NCI-H2081 treated with DMSO at 0.1 percent for 48 hours (cell line): ENCODE measurements around the gene ABHD2.
A peak's percentile ranks its signal among the peaks of the same experiment; 100 is the strongest.
"Not testable (repeated sequence)": the region's sequence is repeated elsewhere in the genome, so short reads cannot be mapped to it uniquely, and the experiment has no call there.

Experiments used
- DNase-seq: peaks from one replicate; lab custom pipeline; 2025; lab: John Stamatoyannopoulos, UW

Gene ABHD2

DNA sequence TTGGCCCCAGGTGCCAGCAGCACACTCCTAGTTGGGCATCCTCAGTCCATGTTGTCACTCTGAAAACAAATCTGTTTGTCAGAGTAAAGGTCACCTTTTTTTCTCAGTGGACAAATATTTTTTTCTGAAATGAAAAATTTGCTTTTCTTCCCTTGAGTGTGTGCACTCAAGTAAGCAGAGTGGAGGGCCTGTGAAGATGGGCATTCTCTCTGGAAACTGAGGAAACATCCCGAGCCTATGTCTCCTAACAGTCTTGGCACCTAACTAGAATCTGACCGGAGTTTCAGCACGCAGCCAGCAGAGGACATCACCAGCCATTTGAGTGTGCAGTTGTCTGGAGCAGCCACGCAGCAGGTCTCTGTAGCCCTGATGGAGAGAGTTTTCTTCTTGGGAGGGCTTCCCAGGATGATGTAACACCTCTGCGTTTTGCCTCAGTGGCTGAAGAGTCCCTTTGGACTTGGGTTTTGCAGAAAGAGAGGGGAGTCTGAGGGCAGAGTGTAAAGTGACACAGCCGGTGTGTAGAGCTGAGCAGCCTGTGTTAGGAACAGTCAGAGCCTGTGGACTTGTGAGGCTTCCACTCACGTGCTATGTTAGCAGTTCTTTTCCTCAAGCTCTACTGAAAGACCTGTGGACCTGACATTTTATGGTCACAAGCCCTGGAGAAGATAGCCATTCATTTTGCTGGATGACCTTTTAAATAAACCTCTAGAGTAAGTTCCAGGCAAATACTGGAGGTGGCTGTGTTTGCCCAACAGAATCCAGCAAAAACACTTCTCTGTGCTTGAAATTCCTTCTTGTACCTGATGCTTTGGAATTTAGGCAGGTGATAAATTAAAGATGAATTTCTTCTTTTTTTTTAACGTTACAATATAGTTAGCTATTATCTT, 51.6 kb downstream of the ABHD2 start:
- no peak for DNase-seq

DNA sequence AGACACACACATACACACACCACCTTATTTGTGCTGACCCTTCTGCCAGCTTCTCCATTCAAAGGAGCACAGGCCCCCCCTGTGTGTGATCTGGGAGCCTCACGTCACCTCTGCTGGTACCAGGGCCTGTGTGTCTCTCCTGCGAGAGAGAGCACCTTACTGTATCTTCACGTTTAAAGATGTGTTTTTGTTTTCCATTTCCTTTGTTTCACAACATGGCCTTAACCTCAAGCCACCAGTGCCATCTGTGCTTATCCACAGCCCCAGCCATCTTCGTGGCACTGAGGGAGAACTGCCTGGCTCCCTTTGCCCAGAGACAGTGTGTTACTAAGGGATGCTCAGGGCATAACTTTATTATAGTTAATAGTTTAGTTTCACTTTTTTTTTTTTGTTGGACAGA, 52.3 kb downstream of the ABHD2 start:
- no peak for DNase-seq

DNA sequence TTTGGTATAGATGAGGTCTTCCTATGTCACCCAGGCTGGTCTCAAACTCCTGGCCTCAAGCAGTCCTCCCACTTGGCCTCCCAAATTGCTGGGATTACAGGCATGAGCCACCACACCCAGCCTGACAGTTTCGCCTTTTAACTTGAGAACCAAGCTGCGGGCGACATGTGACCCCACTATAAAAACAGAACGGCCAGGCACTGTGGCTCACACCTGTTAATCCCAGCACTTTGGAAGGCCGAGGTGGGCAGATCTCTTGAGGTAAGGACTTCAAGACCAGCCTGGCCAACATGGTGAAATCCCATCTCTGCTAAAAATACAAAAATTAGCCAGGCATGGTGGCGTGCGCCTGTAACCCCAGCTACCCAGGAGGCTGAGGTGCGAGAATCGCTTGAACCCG, 52.9 kb downstream of the ABHD2 start:
- not testable (repeated sequence) for DNase-seq

DNA sequence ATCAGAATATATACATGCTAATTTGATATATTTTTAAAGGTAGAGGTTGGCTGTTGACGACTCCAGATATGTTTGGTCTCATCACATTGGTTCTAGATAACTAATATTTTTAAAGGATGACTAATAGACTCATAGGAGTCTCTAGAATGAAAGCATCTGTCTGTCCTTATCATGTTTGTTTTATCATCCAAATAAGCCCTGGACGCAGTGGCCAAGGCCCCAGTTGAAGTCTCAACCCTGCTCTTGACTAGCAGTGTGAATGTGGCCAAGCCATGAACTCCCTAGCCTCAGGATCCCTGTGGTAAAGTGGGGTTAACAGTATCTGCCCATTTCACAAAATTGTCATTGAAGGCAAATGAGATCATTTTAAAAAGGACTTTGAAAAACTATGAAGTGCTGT, 53.6 kb downstream of the ABHD2 start:
- no peak for DNase-seq

DNA sequence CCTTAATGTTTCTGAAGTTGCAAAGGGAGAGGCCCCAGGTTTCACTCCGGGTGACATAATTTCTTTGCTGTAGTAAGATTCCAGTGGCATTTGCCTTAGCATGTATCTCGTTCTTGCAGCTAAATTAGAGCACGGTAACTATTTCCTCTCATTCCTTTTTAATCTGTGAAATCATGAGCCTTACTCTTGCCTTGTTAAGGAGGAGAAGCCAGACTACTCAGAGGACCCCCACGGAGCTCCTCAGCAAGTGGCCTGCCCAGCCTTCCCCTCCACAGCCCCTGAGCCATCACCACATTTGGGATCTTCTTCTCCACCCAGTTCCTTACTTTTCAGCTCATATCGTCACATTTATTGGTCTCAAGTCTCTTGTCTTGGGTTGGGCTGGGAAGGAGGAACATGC, 54.2 kb downstream of the ABHD2 start:
- no peak for DNase-seq

DNA sequence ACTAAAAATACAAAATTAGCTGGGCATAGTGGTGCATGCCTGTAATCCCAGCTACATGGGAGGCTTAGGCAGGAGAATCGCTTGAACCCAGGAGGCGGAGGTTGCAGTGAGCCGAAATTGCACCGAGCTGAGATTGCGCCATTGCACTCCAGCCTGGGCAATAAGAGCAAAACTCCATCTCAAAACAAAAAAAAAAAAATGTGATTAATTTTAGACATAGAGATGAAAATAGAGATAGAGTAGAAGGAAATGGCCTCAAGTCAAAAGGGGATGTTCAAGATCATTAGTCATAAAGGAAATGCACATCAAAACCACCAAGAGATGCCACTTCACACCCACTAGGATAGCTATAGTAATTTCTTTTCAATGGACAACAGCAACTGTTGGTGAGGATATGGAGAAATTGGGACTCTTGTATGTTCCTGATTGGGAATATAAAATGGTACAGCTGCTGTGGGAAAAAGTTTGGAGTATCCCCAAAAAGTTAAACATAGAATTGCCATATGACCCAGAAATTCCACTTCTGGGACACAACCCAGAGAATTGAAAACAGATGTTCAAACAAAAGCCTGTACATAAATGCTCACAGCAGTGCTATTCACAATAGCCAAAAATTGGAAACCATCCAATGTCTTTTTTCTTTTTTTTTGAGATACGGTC, 55.4 kb downstream of the ABHD2 start:
- DNase-seq, result peak; percentile 73

DNA sequence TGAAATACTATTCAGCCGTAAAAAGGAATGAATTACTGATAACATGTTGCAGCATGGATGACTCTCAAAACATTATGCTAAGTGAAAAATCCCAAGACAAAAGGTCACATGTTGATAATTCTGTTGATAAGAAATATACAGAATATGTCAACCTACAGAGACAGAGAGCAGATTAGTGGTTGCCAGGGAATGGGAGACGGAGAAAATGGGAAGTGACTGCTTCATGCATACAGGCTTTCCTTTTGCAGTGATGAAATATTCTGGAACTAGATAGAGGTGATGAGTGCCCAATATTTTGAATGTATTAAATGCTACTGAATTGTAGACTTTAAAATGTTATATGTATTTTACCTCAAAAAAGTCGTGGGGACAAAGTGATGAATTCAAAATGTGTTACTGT, 56.2 kb downstream of the ABHD2 start:
- no peak for DNase-seq

DNA sequence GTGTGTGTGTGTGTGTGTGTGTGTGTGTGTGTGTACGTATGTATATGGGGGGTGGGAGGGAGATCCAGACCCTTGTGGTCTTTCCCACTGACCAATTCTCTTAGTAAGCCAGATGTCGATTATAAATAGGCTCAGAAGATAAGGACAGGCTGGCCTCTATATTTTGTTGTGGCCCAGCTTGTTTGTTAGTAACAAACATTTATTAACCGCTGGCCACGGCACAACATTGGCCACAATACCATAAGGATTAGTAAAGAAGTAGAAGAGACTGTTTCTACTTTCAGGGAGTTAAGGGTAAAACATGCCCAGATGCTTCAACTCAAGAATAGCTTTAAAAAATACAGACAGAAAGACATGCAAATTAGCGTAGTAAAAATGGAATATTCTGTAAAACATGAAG, 58.1 kb downstream of the ABHD2 start:
- DNase-seq, result no peak

DNA sequence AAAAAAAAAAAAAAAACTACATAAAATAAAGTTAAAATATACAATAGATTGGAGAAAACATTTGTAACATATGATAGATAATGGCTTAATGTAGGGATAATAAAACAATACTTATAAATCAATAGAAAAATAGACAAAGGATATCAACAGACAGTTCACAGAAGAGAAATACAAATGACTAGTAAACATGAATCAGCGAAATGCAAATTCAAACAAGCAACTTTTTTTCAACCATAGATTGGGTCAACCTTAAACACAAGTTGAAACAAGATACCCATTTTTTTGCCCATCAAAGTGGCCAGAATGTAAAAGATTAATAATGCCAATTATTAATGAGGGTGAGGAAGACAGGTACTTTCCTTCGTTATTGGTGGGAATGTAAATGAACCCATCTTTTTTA, 59.9 kb downstream of the ABHD2 start:
- no peak for DNase-seq

DNA sequence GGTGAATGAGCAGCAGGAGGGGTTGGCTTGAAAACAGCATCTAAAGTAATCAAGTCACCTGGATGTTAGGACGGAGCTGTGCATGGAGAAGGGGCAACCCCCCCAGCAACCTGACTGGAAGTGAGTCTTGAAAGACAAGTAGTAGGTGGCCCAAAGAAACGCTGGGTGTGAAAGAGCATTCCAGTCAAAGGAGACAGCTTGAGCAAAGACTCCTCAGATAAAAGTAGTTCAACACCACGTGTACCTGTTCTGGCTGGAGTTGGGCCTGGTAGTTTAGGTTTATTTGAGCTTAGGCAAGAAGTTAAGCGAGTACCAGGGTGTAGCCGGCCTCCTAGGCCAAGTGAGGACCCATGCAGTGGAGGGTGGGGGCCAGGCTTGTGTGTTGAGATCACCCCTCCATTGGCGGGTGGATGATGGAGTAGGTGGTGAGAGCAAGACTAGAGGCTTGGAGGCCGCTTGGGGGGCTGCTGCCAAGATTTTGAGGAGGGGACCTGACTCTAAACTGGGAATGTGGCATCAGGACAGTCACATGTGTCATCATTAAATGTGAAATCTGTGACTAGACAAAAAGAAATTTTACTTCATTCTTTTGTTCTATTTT, 61.3 kb downstream of the ABHD2 start:
- DNase-seq, result no peak

DNA sequence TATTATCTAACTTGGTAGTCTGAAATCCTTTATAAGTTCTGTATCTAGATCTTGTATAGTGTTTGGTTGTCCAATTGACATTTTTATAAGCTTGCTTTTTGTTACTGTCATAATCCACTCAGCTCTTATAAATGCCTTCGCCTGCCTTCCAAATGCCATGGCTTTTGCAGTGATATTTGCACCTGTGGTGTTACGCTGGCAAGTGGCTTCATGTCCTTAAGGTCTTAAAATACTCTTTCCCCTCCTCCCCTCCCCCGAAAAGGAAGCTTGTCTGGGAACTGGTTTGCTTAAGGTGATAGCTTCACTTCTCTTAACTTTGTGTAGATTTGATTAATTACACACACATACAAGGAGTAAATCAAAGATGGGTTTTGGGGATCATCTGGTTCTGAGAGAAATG, 62.0 kb downstream of the ABHD2 start:
- no peak for DNase-seq

DNA sequence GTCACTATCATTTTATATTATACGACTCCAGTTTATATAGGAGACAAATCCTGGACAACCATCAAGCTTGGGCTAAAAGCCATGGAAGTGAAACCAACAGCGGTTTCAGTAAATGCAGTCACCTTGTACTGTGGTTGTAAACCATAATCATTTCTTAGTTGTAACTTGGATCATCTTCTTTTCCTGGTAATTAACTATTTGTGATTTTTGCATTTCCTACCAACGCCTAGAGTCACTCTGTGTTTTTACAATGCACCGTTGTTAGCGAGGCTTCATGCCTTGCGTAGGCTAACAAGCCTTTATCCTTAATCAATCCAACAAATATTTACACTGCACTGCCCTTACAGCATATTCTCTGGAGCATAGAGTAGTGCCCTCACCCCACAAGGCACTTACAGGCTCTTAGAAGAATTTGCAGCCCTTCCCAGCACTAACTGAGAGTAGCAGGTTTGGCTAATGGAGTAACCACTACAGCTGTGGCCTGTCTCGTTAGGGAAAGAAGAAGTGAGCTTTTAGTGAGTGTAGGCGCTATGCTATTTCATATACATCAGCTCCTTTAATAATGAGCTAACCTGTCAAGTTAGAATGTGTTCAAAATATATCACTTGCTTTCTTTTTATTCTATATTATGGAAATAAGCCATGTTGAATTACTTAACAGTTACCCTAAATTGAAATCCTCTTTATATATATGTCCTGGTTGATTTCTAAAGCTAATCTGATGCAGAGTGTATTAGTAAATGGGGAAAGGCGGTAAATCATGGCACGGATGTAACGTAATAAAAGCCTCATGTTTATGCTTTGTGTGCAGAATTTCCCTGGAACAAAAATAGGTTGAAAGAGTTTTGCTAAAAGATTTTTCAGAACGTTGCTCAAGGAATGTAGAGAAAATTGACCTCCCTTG, 62.8 kb downstream of the ABHD2 start:
- DNase-seq, result no peak

DNA sequence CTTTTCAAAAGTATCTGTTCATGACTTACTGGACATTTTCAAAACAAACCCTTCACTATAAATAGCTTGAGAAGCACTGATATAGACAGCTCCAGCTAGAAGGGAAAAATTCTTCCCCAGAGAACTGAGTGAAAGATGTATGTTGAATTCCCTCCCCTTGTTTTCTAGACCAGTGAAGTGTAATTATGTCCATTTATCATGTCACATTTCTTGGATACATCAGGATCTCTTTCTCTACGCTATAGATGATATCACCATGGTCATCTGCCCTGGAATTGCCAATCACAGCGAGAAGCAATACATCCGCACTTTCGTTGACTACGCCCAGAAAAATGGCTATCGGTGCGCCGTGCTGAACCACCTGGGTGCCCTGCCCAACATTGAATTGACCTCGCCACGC, 66.9 kb downstream of the ABHD2 start:
- DNase-seq, result no peak

DNA sequence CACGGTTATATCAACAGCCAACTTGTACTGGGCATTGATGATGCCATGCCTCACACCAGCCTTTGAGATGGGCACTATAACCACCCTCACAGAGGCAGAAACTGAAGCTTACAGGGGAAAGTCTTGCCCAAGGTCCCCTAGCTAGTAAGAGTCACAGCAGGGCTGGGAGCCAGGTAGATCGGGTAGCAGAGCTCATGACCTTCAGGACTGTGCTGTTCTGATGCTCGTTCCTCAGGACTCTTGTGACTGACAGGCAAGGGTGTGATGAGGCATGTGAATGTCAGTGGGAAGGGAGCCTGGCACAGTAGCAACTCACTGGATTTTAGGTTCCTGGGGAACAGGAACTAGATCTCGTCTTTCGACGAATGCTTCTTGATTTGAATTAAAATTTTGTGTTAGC, 67.4 kb downstream of the ABHD2 start:
- DNase-seq, result no peak

DNA sequence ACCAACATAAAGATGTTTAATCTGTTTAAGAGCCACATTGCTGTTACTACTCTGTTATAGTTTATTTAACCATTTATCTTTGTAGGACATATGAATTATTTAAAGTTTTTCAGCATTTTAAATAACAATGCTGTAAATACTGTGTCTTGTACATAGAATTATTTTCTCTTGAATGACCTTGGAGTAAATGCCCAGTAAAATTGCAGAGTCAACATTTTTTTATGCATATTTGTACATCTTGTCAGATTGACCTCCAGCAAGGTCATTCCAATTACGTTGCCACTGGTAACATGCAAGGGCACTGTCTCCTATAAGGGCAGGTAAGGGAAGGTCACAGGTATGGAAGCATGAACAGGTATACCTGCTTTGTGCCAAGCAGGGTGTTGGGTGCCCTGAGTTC, 68.8 kb downstream of the ABHD2 start:
- no peak for DNase-seq

DNA sequence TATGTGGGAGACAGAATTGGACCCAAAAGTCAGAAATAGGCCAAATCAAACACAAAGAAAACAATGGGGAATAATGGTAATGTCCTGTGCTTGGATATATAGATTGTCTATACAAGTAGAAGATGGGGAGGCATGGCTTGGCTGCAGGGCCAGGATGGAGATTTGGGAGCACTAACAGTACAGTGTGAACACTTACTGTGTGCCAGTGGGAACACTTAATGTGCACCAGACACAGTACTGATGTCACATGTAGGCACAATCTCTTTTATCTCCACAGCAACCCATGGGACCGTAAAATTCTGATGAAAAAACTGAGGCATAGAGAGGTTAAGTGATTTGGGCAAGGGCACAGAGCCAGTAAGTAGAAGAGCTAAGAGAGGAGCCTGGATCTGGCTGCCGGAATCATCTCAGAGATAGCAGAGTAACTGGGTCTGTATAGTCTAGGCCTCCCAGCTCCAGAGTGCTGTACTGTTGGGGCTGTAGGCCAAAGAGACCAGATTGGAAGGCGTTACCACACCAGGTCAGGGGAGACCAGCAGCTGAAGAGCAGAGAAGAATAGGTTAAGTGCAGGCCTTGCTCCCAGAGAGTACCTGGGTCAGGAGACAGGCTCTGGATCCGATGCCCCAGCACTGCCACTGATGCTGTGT, 69.8 kb downstream of the ABHD2 start:
- no peak for DNase-seq

DNA sequence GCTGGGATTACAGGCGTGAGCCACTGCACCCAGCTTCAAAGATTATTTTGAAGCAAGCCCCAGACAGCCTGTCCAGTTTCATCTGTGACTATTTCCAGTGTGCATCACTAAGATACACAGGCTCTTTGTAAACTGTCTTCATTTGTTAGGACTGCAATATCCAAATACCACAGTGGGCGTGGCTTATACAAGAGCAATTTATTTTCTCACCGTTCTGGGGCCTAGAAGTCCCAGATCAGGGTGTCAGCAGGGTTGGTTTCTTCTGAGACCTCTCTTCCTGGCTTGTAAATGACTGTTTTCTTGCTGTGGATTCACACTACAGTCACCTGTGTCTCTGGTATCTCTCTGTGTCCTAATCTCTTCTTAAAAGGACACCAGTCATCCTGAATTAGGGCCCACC, 73.4 kb downstream of the ABHD2 start:
- no peak for DNase-seq

DNA sequence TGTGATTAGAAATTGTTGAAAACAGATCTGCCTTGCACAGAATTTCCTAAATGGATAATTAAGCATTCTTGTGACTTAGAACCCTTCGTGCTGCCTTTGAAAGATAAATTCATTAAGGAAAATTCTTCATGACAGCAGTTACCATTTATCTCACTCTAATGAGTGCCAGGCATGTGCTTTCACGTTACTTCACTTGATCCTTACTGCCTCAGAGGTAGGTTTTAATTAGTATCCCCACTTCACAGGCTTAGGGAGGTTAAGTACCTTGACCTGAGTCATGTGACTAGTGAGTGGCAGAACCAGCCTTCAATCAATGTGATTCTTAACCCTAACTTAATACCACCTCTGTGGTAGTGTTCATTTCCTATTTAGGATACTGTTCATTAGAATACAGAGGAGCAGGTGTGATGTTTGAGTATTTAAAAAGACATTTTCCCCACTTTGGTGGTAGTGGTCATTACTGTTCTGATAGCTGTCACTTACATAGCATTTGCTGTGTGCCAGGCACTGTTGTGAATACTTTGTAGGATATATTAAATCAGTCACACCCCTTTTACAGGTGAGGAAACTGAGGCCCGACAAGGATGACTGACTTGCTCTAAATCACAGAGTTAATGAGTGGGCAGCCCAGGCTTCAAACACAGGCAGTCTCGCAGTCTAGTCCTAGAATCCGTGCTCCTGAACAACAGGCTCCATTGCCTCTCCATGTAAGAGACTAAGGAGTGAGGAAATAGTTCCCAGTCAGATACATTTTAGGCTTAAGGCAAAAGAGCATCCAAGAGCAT, 75.2 kb downstream of the ABHD2 start:
- DNase-seq, result no peak

DNA sequence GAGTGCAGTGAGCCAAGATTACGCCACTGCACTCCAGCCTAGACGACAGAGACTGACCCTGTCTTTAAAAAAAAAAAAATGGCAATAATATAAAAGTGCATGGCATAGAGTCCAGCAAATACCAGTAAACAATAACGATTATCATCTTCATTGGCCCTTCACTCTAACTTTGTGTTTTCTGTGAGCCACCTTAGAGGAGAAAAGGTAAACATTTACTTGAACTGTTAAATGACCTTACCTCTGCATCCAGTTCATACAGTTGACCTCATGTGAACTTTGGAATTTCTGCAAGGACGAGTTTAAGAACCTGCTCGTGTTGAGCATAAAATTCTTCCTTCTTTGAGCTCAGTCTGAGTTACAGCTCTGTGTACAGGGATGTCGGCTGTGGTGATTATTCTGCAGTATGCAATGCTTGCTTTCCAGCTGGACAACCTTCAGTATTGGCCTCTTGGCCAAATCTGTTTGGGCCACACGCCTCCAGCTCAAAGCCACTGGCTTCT, 76.5 kb downstream of the ABHD2 start:
- DNase-seq, result no peak

DNA sequence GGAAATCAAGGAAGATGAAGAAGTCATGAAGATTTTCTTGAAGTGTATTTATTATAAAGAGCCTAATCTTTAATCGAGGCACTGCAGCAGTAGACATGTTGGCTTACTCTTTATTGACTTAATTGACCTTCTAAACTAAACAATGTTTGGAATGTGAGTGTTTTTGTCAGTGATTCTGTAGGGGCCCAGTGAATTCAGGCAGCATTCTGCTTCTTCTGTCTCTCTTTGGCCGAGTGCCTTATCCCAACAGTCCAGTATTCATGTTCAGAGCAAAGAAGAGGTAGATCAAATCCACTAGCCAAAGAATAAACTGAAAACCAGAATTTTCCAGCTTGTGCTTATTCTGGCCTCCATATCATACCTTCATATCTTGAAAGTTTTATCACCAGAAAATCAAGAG, 77.4 kb downstream of the ABHD2 start:
- no peak for DNase-seq
